Adipocyte (in vitro differentiated cells): ENCODE data around the gene ERBB3.
A peak's percentile ranks its signal among the peaks of the same experiment; 100 is the strongest.

ENCODE experiments used
- DNase-seq: peaks from one replicate; pipeline ENCODE4 v3.0.0-alpha.2; 2015; ENCODE audit warnings: low read depth
- H3K27me3 ChIP-seq: replicated peaks from 2 replicates; pipeline ENCODE4 v1.7.0; 2013; ENCODE audit warnings: mild to moderate bottlenecking, low read length, moderate library complexity; ENCODE audit not compliant: control insufficient read depth, insufficient read depth
- H3K36me3 ChIP-seq: 2 replicates; pipeline ENCODE4 v1.7.0; 2013; ENCODE audit warnings: low read length, mild to moderate bottlenecking, moderate library complexity; ENCODE audit not compliant: control insufficient read depth, insufficient read depth, severe bottlenecking
- H3K4me1 ChIP-seq: 2 replicates; pipeline ENCODE4 v1.7.0; 2013; ENCODE audit warnings: mild to moderate bottlenecking, low read length, moderate library complexity; ENCODE audit not compliant: control insufficient read depth, insufficient read depth
- H3K4me3 ChIP-seq: 2 replicates; pipeline ENCODE4 v1.7.0; 2013; ENCODE audit warnings: mild to moderate bottlenecking, low read length, moderate library complexity
- H3K9ac ChIP-seq: 2 replicates; pipeline ENCODE4 v1.7.0; 2013; ENCODE audit warnings: mild to moderate bottlenecking, low read length, moderate library complexity
- H3K9me3 ChIP-seq: 2 replicates; pipeline ENCODE4 v1.7.0; 2013; ENCODE audit warnings: mild to moderate bottlenecking, low read length, moderate library complexity; ENCODE audit not compliant: control insufficient read depth

The ERBB3 gene

GRCh38 chr12:56102683-56103065 lies 22.7 kb downstream of the ERBB3 start:
- Histone ChIP-seq H3K4me3 (no peak overlapping the region), H3K9ac (no peak overlapping the region), H3K4me1 (peaks cover 24% of the 10 kb centered on the region), H3K27me3 (peaks cover 2% of the 10 kb centered on the region), H3K36me3 (peaks cover 11% of the 10 kb centered on the region), H3K9me3 (no peaks in the 10 kb centered on the region)
- no peak for DNase-seq

DNA sequence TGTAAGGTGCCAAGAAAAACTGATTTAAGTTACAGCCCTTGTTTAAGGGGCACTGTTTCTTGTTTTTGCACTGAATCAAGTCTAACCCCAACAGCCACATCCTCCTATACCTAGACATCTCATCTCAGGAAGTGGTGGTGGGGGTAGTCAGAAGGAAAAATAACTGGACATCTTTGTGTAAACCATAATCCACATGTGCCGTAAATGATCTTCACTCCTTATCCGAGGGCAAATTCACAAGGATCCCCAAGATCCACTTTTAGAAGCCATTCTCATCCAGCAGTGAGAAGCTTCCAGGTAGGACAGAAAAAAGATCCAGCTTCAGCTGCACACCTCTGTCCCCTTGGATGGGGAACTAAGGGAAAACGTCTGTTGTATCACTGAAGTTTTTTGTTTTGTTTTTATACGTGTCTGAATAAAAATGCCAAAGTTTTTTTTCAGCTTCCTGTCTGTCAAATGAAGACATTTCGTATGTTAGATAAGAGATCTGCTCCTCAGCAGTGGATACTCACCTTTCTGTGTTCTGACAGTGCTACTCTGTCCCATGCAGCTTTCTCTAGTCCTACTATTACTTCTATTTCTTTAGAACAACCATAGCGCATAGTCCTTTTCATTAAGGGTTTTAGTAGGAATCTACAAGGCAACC lies 23.2 kb downstream of the ERBB3 start:
- peak overlapping the region; percentile 96 for H3K9ac ChIP-seq
- no peak for DNase-seq
- no peaks in the 10 kb centered on the region for H3K27me3 ChIP-seq
- H3K4me3 ChIP-seq: peak overlapping the region; percentile 97
- no peaks in the 10 kb centered on the region for H3K9me3 ChIP-seq
- peaks cover 16% of the 10 kb centered on the region for H3K36me3 ChIP-seq
- H3K4me1 ChIP-seq: peaks cover 24% of the 10 kb centered on the region

GRCh38 chr12:56103823-56104108 lies 23.8 kb downstream of the ERBB3 start:
- Histone ChIP-seq H3K9ac (peak overlapping the region; percentile 96), H3K9me3 (no peaks in the 10 kb centered on the region), H3K27me3 (no peaks in the 10 kb centered on the region), H3K4me3 (peak overlapping the region; percentile 97), H3K36me3 (peaks cover 21% of the 10 kb centered on the region), H3K4me1 (peaks cover 24% of the 10 kb centered on the region)
- DNase-seq: no peak

GRCh38 chr12:56104109-56104814 lies 24.3 kb downstream of the ERBB3 start, which contains the start of gene PA2G4:
Gene PA2G4, plus strand, starts transcription at chr12:56104559. Its CDS starts 179 bp downstream, at chr12:56104738.
- peak; percentile 100 for DNase-seq
- Histone ChIP-seq H3K27me3 (no peaks in the 10 kb centered on the region), H3K4me3 (peak within 1 kb of the TSS; percentile 97), H3K36me3 (peaks cover 26% of the 10 kb centered on the region), H3K9me3 (no peaks in the 10 kb centered on the region), H3K4me1 (peaks cover 24% of the 10 kb centered on the region), H3K9ac (peak within 1 kb of the TSS; percentile 96)

- H3K9me3 ChIP-seq: no peaks in the 10 kb centered on the region
- peak; percentile 52 for DNase-seq
These were observed 25.0 kb downstream of the ERBB3 start for GRCh38 chr12:56104815-56105608.

GRCh38 chr12:56105609-56105902 lies 25.6 kb downstream of the ERBB3 start:
- Histone ChIP-seq H3K4me3 (peak overlapping the region; percentile 97), H3K9ac (peak overlapping the region; percentile 96), H3K9me3 (no peaks in the 10 kb centered on the region), H3K36me3 (peaks cover 39% of the 10 kb centered on the region), H3K4me1 (peaks cover 24% of the 10 kb centered on the region), H3K27me3 (no peaks in the 10 kb centered on the region)
- no peak for DNase-seq

More at GRCh38 chr12:56104815-56105608, 25.0 kb downstream of the ERBB3 start:
- Histone ChIP-seq H3K36me3 (peaks cover 33% of the 10 kb centered on the region), H3K4me1 (peaks cover 24% of the 10 kb centered on the region), H3K4me3 (peak overlapping the region; percentile 97), H3K27me3 (no peaks in the 10 kb centered on the region), H3K9ac (peak overlapping the region; percentile 96)

DNA sequence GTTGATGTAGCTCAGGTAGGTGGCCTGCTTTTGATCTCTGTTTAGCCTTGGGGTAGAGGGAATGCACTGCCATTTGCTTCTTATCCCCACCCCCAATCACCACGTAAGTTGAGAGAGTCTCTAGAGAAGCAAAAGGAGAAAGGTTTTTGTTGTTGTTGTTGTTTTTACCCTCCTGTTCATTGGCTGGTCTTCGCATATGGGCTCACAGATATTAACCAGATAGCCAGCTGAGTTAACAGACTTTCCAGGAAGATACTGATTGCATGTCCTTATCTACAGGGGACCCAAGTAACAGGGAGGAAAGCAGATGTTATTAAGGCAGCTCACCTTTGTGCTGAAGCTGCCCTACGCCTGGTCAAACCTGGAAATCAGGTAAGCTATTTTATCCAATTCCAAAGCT lies 27.3 kb downstream of the ERBB3 start:
- Histone ChIP-seq H3K36me3 (peaks cover 56% of the 10 kb centered on the region), H3K27me3 (no peaks in the 10 kb centered on the region), H3K9ac (peak overlapping the region; percentile 22), H3K4me3 (no peak overlapping the region), H3K9me3 (no peaks in the 10 kb centered on the region), H3K4me1 (peaks cover 24% of the 10 kb centered on the region)
- no peak for DNase-seq

- H3K36me3 ChIP-seq: peaks cover 72% of the 10 kb centered on the region
- no peaks in the 10 kb centered on the region for H3K27me3 ChIP-seq
- DNase-seq: no peak
These were observed 30.6 kb downstream of the ERBB3 start for GRCh38 chr12:56110571-56110970.

GRCh38 chr12:56114084-56114483 lies 34.1 kb downstream of the ERBB3 start:
- H3K36me3 ChIP-seq: peaks cover 51% of the 10 kb centered on the region
- peaks cover 9% of the 10 kb centered on the region for H3K4me1 ChIP-seq
- no peaks in the 10 kb centered on the region for H3K9me3 ChIP-seq
- H3K27me3 ChIP-seq: no peaks in the 10 kb centered on the region
- no peak overlapping the region for H3K4me3 ChIP-seq
- DNase-seq: no peak
- no peak overlapping the region for H3K9ac ChIP-seq

More at GRCh38 chr12:56110571-56110970, 30.6 kb downstream of the ERBB3 start:
- no peak overlapping the region for H3K9ac ChIP-seq
- H3K4me3 ChIP-seq: no peak overlapping the region
- peaks cover 12% of the 10 kb centered on the region for H3K4me1 ChIP-seq
- H3K9me3 ChIP-seq: no peaks in the 10 kb centered on the region

GRCh38 chr12:56115329-56115728 lies 35.4 kb downstream of the ERBB3 start:
- H3K36me3 ChIP-seq: peaks cover 41% of the 10 kb centered on the region
- no peaks in the 10 kb centered on the region for H3K9me3 ChIP-seq
- DNase-seq: peak; percentile 57
- peak overlapping the region; percentile 94 for H3K4me3 ChIP-seq
- peak overlapping the region; percentile 97 for H3K9ac ChIP-seq
- H3K4me1 ChIP-seq: peaks cover 21% of the 10 kb centered on the region
- H3K27me3 ChIP-seq: no peaks in the 10 kb centered on the region
